LNCAP (cell line): ENCODE results near the gene IFITM2.

Experiments used
- TF ChIP-seq, protein P1 (sequence below): fragments of 450-650 bp; IDR thresholded peaks from 2 replicates; pipeline ENCODE4 v1.5.1; 2017; ENCODE audit warnings: mild to moderate bottlenecking

Gene IFITM2

DNA sequence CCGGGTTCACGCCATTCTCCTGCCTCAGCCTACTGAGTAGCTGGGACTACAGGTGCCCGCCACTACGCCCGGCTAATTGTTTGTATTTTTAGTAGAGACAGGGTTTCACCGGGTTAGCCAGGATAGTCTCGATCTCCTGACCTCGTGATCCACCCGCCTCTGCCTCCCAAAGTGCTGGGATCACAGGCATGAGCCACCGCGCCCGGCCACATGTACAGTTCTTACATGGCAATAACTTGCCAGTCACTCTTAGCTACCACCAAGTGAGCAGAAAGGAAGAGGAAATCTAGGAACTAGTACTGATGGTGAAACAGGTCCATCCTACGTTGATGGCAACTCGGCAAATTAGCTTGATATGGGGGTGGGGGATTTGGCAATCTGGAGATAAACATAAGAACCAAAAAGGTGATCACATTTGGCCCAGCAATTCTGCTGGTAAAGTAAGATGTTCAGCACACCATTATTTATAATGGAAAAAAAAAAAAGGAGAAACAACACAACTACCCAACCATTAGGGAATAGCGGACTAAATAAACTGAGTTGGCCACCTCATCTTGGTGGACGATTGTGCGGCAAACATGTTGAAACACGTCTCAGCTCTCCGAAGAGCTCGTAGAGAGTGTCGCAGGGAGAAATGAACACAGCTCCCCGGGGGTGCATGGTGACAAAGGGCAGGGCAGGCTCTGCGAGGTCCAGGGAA is 24.1 kb upstream of the IFITM2 start:
- TF ChIP-seq, protein P1, sequence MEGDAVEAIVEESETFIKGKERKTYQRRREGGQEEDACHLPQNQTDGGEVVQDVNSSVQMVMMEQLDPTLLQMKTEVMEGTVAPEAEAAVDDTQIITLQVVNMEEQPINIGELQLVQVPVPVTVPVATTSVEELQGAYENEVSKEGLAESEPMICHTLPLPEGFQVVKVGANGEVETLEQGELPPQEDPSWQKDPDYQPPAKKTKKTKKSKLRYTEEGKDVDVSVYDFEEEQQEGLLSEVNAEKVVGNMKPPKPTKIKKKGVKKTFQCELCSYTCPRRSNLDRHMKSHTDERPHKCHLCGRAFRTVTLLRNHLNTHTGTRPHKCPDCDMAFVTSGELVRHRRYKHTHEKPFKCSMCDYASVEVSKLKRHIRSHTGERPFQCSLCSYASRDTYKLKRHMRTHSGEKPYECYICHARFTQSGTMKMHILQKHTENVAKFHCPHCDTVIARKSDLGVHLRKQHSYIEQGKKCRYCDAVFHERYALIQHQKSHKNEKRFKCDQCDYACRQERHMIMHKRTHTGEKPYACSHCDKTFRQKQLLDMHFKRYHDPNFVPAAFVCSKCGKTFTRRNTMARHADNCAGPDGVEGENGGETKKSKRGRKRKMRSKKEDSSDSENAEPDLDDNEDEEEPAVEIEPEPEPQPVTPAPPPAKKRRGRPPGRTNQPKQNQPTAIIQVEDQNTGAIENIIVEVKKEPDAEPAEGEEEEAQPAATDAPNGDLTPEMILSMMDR: no peak

GRCh38 chr11:284105-285020 is 23.3 kb upstream of the IFITM2 start:
- TF ChIP-seq, protein P1: no peak

- TF ChIP-seq, protein P1: no peak
Observed at GRCh38 chr11:285021-285893, 22.4 kb upstream of the IFITM2 start.

GRCh38 chr11:285894-286220 is 21.8 kb upstream of the IFITM2 start:
- TF ChIP-seq, protein P1: no peak

DNA sequence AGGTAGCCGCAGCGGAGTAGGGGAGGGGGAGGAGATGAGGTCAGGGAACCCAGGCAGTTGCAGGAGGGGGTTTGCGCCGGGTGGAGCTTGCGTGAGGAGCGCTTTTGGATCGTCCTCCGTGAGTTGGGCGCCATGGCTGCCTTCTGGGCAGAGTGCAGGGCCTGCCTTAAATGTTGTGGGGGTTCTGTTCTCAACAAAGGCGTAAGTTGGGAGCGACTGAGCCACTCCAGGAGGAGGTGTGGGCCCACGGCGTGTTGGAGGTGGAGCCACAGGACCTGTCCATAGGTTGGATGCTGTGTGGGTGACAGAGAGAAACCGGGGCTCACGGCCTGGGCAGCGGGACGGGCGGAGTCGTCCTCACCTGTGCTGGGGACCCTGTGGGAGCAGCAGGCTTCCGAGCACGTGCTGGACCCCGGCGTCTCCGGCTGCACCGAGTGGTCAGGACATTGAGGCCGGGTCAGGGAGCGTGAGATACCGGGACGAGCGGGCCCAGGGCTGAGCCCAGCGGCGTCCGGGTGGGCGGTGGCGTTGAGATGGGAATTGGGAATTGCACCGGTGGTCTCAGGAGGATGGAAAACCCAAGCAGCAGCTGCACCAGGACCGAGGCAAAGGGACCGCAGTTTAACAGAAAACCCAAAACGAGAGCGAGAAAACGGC is 19.7 kb upstream of the IFITM2 start:
- TF ChIP-seq, protein P1: no peak

GRCh38 chr11:288478-289397 is 18.9 kb upstream of the IFITM2 start, which contains the start of gene PGGHG:
TSS of gene PGGHG (plus strand) at chr11:289126. CDS start at chr11:289817, 691 bp downstream.
- TF ChIP-seq, protein P1: no peak
